ENCODE results near the gene SBNO2. TPM values are rescaled to one million over a fixed set of nuclear protein-coding genes. Genes with fewer than 3 reads are reported as not detected.

Gene SBNO2
- total and polyA plus RNA-seq, 10 donors, result 16.2 to 230 (median 112) TPM

DNA sequence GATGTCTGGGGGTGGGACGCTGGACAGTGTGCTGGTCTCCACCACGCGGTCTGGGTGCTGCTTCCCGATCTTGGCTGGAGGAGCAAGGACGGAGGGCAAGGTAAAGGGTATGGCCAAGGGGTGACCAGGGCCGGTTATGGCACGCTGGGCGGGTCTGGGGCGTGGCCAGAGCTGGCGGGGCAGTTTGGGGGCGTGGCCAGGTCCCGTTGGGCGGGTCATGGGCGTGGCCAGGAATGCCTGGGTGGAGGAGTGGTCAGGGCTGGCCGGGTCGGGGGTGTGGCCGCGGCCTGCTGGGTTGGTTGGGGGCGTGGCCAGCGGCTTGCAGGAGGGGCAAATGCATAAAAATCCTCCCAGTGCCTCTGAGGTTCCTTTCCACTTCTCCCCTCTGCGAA lies 51.1 kb downstream of the SBNO2 start:
- TF ChIP-seq POLR2A (IDR thresholded peaks at IDR 0.05) (no peak), POLR2AphosphoS5 (IDR thresholded peaks at IDR 0.05) (peak; percentile 52 to 87 (median 55))
- Histone ChIP-seq H3K4me1 (peaks cover 3 to 64% (median 39%) of the 10 kb centered on the region in 6 donors), H3K27ac (peak overlapping the region in 3 of 8 donors; percentile 17 to 69 (median 46)), H3K4me3 (no peak overlapping the region), H3K9me3 (no peaks in the 10 kb centered on the region), H3K36me3 (peaks cover 9 to 100% (median 98%) of the 10 kb centered on the region in 6 donors), H3K27me3 (replicated peaks in 1 of 7) (no peaks in the 10 kb centered on the region)
- intact Hi-C loops (cut with DNase I; ENCODE audit: low total_unique reads), result no loop called here
- peak; percentile 90 for DNase-seq
- 65 to 76% (median 71%) methylated on average over 14 to 21 of the region's 21 CpGs for WGBS, 5 donors

DNA sequence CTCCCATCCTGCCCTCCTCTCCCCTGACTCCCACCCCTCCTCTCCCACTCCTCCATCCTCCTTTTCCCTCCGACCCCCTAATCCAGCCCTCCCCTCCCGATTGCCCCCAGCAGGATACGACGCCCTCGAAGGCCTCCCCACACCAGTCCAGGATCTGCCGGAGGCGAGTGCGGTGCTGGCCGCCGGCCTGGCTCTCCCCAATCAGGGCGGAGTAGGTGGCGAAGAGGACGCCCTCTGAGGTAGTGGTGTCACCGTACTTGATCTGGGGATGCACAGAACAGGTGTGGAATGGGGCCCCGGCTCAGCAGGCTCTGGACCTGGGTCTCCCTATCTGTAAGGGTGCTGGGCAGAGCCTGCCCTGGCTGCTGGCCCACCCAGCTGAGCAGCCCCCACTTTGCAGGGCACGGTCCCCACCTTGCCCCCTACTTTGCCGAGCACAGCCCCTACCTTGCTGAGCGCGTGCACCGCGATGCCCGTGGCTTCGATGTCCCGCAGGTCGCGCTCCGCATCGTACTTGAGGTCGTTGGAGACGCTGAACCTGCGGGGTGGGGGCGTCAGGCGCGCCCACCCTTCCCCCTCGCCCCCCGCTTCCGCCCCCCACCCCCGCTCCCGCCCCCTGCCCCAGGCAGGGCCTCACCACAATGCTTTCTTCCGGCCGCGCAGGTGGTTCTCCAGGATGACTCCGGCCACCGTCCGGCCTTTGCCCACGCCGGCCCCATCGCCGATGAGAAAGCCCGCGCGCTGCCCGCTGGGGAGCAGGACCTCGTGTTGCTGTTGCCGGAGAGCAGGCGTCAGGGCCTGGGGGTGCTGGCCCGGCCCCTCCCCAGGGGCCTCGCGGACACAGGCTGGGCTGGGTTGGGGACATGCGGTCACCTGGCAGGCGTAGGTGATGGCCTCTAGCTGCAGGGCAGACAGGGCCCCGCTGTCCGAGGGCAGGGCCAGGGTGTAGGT lies 51.8 kb downstream of the SBNO2 start:
- peaks cover 9 to 100% (median 100%) of the 10 kb centered on the region in 6 donors for H3K36me3 ChIP-seq
- H3K9me3 ChIP-seq, result no peaks in the 10 kb centered on the region
- intact Hi-C loops (cut with DNase I; ENCODE audit: low total_unique reads), result no loop called here
- peak overlapping the region in 3 of 8 donors; percentile 17 to 69 (median 46) for H3K27ac ChIP-seq
- no peak overlapping the region for H3K4me3 ChIP-seq
- no peak for TF ChIP-seq CTCF (IDR thresholded peaks at IDR 0.05 in 8 of 11, conservative IDR thresholded peaks at IDR 0.05 in 3 of 11)
- peak in 2 of 3 donors; percentile 9 to 13 for TF ChIP-seq POLR2AphosphoS5 (IDR thresholded peaks at IDR 0.05)
- TF ChIP-seq POLR2A (IDR thresholded peaks at IDR 0.05), result no peak
- WGBS, 5 donors, result 94 to 96% (median 95%) methylated on average over 42 to 63 of the region's 63 CpGs
- peaks cover 2 to 57% (median 35%) of the 10 kb centered on the region in 6 donors for H3K4me1 ChIP-seq
- no peaks in the 10 kb centered on the region for H3K27me3 ChIP-seq (replicated peaks in 1 of 7)
- peak; percentile 72 for DNase-seq

GRCh38 chr19:1121395-1121794 lies 52.7 kb downstream of the SBNO2 start:
- no peaks in the 10 kb centered on the region for H3K27me3 ChIP-seq (replicated peaks in 1 of 7)
- peaks cover 8 to 100% (median 100%) of the 10 kb centered on the region in 6 donors for H3K36me3 ChIP-seq
- no peak overlapping the region for H3K27ac ChIP-seq
- no peak overlapping the region for H3K4me3 ChIP-seq
- no peaks in the 10 kb centered on the region for H3K9me3 ChIP-seq
- intact Hi-C loops (cut with DNase I; ENCODE audit: low total_unique reads), result no loop called here
- peaks cover 2 to 56% (median 30%) of the 10 kb centered on the region in 6 donors for H3K4me1 ChIP-seq
- DNase-seq, result peak; percentile 67
- whole genome bisulfite sequencing, 5 donors, result 89 to 98% (median 95%) methylated on average over 2 to 10 of the region's 10 CpGs
- TF ChIP-seq CTCF (IDR thresholded peaks at IDR 0.05 in 8 of 11, conservative IDR thresholded peaks at IDR 0.05 in 3 of 11) (no peak), POLR2A (IDR thresholded peaks at IDR 0.05) (no peak), POLR2AphosphoS5 (IDR thresholded peaks at IDR 0.05) (peak; percentile 20 to 80 (median 35))

DNA sequence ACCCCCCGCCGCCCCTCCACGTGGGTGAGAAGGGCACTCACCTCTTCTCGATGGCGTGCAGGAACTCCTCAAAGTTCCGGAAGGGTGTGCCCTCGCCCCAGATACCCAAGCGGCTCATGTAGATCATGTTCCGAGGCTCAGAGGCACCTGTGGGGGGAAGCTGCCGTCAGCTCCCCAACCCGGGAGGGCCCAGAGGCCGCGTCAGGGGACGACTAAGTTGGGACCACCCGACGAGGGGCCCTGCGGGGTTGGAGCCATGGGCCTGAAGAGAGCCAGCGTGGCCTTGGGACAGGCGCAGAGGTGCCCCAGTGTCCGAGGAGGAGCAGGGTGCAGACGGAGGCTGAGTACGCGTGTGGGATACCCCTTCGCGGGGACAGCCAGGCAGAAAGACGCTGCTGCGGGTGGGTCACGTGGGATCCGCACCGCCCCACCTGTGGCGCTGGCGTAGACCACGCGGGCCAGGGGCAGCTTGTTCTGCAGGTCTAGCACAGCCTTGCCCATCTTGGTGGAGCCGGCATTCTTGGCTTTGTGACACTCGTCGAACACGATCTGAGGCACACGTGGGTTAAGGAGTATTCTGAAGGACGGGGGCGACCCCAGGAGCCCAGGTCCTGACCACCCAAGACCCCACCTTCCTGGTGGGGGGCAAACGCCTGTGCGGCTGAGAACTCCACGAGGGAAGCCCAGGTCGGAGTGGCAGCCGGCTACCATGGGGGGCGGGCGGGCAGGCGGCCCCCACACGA lies 54.4 kb downstream of the SBNO2 start:
- Histone ChIP-seq H3K27me3 (replicated peaks in 1 of 7) (no peaks in the 10 kb centered on the region), H3K36me3 (peaks cover 12 to 100% (median 100%) of the 10 kb centered on the region in 6 donors), H3K27ac (peak overlapping the region in 1 of 8 donors; percentile 33), H3K9me3 (no peaks in the 10 kb centered on the region), H3K4me1 (peaks cover 2 to 55% (median 20%) of the 10 kb centered on the region in 6 donors), H3K4me3 (no peak overlapping the region)
- intact Hi-C loops (cut with DNase I; ENCODE audit: low total_unique reads), result no loop called here
- 89 to 96% (median 93%) methylated on average over 38 to 50 of the region's 50 CpGs for WGBS, 5 donors
- peak; percentile 76 for DNase-seq
- TF ChIP-seq POLR2A (IDR thresholded peaks at IDR 0.05) (no peak), POLR2AphosphoS5 (IDR thresholded peaks at IDR 0.05) (peak; percentile 25 to 80 (median 42))

Measured in spleen (tissue), 11 donors.